Activated CD8-positive, alpha-beta memory T cell treated with anti-CD3 and anti-CD28 coated beads for 1 hour (primary cell): ENCODE data around the gene MED16.

Experiments
- DNase-seq, 2 donors: peaks; one replicate each; pipeline ENCODE4 v3.0.0-alpha.2; 2020; ENCODE audit warnings: low read depth in 1 of 2; ENCODE audit errors: extremely low read depth in 1 of 2

Gene MED16

DNA sequence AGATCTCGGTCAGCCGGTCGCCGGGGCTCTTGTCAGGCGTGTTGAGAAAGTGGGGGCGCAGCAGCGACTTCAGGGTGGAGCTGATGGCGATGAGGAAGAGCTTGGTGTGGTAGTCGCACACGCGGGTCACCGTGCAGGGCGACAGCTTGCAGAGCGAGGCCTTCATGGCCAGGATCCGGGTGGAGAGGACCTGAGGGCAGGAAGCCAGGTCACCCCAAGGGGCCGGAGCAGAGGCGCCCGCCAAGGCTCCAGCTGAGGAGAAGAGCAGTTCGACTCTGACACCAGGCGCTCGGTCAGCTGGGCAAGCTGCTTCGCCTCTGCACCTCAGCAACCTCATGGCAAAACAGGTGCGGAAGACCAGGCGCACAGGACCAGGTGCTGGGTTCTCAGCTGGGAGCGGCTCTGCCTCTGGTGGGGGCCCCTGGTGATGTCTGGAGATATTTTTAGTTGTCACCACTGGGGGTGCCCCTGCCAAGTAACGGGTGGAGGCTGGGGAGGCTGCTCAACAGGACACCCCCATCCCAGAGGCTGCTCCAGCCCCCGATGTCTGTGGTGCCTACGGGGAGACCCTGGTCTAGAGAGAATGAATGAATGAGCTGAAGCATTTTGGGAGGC is 17.6 kb downstream of the MED16 start:
- DNase-seq = no peak

DNA sequence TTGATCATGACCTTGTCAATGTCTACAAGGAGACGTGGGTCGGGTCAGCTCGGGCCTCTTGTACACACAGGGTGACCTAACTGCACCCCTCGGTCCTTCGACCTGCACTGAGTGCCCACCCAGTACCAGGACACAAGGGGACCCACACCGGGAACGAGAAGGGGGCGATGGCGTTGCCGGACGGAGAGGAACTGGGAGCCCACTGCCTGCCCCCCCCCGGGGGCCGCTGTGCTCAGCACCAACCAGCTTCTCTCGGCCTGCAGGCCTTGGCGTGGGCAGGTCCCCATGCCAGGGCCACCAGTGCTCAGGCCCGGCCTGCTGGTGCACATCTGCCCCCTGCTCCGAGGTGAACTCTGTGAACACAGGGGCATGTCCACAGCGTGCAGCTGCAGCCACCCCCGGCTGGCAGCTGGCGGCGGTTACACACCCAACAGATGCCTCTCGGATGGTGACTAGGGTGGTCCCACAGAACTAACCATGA is 19.4 kb downstream of the MED16 start:
- DNase-seq = no peak

DNA sequence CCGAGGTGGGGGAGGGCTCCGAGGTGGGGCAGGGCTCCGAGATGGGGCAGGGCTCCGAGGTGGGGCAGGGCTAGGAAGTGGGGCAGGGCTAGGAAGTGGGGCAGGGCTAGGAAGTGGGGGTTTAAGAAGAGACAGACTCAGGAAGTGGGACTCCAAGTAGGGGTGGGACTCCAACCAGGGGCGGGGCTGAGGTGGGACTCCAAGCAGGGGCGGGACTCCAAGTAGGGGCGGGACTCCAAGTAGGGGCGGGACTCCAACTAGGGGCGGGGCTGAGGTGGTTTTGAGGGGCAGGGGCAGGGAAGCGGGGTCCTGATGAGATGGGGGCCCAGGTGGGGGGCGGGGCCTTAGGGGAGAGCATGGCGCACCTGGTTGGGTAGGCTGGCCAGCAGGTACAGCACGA is 19.9 kb downstream of the MED16 start:
- peak; percentile 52 to 56 for DNase-seq

DNA sequence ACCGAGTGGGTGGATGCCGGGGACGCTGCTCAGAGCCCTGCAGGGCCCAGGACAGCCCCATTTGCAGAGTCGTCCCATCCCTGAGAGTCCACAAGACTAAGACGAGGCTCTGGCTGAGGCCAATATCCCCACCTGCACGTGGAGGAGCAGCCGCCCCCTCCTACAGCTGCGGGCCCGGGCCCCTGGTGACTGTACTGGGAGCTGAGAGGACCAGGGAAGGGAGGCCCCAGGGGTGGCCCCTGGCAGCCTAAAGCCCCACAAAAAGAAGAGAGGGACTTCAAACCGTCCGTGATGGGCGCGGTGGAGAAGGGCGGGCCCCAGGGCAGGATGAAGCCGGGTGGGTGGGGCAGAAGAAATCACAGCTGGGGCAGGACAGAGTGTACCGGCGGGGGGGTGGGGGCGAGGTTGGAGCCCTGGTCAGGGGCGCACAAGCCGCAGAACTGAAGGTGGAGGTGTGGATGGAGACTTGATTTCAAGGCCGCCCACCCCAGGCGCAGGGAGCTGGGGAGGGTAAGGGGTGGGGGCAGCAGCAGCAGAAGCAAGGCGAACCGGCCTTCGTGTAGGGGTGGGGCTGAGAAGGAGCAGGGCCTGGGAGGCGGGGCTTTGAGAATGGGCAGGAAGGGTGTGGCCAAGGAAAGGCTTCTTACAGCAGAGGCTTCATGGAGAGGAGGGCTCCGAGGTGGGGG is 20.6 kb downstream of the MED16 start:
- DNase-seq = peak; percentile 67 to 72

DNA sequence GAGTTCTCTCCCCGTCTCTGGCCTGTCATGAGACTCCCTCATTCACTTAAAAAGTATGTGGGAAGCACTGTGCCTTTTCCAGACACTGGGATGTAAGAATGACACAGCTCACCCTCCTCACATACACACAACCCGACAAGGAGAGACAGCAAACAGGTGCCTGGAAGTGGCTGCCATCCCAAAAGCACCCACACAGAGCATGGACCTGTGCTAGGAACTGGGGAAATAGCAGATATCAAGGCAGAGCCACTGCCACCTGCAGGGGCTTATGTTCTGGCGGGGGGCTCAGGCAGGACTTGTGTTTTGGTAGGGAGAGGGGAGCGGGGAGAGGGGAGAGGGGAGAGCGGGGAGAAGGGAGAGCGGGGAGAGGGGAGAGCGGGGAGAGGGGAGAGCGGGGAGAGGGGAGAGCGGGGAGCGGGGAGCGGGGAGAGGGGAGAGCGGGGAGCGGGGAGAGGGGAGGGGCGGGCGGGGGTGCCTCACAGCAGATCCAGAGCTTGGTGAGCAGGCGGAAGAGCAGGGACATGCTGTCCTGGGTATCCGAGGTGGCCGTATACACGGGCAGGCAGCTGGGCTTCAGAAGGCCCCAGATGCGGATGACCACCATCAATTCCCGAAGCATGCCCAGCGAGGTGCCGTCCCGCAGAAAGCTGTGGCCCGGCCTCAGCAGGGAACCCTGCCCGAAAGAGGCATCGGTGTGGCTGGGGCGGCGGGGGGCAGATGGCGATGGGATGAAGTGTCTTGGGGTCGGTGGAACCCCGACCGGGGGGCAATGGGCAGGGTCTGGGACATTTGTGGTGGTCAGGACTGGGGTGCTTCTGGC is 21.3 kb downstream of the MED16 start:
- DNase-seq = peak in 1 of 2 donors; percentile 28

DNA sequence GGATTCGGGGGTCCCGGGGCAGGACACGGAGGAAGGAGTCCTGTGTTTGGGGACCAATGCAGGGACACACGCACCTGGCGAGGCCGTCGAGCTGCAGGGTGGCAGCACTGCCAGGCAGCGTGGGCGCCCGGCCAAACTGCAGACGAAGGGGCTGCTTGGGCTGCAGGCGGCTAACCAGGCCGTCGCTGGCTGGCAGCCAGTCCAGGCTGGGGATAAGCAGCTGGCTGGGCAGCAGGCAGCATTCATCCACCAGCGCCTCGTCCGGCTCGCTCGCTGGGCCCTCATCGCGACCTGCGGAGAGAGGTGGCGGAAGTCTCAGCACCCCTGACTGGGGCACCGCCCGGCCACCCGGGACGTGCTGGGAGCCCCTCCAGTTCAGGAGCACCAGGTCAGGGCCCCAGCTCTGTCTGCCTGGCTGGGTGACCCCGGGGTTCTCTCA is 22.0 kb downstream of the MED16 start:
- no peak for DNase-seq

DNA sequence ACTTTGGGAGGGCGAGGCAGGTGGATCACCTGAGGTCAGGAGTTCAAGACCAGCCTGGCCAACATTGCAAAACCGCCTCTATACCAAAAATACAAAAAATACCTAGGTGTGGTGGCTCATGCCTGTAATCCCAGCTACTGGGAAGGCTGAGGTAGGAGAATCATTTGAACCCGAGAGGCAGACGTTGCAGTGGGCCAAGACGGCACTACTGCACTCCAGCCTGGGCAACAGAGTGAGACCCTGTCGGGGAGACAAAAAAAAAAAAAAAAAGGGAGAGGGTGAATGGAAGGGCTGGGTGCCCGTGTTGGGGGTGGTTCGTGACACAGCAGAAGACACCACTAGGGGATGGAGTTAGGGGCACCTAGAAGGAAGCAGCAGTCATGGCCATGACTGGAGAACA is 22.7 kb downstream of the MED16 start:
- no peak for DNase-seq

DNA sequence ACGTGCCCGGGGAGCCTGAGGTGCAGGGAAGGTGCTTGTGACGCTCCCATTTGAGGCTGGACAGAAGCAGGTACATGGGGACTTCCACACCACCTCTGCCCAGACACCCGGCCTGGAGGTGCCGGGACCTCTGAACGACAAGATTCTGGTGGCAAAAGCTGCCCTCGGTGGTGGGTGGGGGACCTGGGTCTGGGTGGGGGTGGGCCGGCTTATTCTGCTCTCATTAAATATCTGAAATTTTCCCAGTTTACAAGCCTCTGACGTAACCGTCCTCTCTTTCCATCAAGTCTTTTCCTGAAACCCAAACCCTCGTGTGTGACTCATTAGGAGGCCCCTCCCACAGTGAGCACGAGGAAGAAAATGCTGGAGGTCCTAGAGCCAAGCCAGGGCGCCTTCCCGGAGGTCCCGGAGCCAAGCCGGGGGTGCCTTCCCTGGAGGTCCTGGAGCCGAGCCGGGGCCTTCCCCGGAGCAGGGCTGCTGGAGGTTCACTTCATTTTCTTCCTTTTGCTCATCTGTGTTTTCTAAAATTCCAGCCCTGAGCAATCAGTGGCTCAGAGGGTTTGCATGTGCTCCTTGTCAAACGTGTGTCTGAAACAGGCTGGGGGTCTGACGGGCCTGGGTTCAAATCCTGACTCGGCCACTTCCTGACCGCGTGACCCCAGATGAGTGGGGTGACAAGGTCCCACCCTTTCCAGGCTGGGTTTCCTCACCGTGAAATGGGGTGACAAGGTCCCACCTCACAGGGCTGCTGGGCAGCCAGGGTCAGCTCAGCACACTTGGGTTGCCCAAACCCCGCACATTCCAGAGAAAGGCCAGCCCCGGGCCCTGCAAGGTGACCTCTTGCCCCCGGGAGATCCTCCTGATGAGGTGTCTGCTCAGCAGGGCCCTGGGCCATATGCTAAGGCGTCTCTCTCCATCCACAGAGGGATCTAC is 23.5 kb downstream of the MED16 start:
- no peak for DNase-seq

DNA sequence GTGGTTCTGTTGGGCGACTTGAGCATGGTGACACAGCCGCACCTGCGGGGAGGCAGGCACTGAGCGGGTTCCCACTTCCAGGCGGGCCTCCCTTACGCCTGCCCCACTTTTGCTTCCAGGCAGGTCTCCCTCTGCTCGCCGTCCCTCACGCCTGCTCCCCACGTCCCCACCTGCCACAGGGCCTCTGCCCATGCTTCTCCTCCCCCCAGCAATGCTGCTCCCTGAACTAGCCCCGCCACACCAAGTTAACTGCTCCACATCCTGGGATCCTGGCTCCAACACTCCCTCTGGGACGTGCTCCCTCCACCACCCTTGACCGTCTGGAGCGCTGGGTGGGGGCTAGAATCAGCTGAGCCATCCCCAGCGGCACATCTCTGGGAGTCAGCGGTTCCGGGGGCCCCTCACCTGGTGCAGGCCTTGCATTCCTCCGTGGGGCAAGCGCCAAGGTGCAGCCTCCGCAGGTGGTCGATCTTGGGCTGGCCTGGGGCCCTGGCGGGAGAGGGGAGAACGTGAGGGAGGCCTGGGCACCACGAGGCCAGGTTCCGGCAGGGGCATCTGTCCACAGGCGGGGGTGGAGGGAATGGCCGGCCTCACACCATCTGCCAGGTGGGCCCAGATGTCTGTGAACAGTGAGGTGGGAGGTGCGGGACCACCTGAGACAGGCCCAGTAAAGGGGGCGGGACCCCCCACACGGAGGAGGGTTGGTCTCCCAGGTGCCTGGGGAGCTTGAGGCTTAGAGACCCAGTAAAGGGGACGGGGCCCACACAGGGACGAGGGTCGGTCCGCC is 24.3 kb downstream of the MED16 start:
- no peak for DNase-seq

DNA sequence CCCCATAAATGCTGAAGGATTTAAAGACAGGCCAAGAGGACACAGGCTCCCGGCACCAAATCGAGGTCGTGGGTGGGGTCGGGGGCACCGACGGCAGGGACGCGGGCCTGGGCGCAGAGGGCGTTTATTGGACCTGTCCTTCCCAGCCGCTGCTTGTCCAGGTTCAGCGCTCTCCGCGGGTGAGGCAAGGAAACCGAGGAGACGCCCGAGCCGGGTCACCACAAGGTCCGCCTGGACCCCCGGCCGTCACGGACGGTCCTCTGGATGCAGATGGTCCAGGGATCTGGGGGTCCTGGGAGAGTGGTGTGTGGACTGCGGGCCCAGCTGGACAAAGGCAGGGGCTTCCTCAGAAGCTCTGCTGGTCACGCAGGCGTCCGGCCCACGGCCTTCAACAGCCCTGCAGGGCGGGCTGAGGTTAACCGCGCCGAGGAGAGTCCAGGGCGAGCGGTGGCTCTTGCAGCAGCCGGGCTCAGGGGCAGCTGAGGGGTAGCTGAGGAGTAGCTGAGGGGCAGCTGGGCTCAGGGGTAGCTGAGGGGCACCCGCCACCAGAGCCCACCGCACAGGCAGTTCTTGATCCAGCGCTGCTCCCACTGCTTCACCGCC is 25.0 kb downstream of the MED16 start:
- DNase-seq = no peak

DNA sequence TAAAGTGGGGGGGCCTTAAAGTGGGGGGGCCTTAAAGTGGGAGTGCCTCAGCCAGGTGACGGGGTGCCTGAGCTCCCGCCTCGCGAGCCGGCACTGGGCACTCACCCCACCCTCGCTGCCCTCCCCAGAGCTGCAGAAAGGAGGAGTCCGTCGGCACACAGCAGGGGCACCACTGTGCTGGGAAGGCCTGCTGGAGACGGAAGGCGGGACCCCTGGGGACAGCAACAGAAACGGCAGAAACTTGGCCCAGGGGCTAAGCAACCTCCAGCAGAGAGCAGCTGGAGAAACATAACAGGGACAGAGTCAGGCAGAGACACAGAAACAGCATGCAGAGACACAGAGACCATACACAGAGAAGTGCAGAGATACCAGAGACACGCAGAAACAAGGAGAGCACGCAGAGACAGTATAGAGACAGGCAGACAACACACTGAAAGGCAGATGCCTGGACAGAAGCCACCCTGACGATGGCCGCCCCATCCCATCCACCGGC is 25.6 kb downstream of the MED16 start:
- no peak for DNase-seq

DNA sequence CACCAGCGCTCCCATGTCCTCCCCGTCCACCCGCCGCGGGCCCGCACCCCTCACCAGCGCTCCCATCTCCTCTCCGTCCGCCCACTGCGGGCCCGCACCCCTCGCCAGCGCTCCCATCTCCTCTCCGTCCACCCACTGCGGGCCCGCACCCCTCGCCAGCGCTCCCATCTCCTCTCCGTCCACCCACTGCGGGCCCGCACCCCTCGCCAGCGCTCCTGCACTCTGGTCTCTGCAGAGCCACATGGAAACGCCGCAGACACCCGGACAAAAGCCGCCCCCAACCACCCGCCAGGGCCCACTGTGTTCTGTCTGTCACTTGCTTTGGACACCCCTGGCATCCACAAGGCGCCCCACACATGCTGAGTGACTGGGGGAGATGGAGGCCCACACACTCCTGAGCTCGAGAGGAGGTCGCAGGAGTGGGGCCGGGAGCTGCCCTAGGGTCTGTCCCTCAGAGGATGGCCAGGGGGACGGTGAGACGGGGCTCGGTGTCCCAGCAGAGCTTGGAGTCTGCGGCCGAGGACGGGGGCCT is 26.2 kb downstream of the MED16 start:
- no peak for DNase-seq

DNA sequence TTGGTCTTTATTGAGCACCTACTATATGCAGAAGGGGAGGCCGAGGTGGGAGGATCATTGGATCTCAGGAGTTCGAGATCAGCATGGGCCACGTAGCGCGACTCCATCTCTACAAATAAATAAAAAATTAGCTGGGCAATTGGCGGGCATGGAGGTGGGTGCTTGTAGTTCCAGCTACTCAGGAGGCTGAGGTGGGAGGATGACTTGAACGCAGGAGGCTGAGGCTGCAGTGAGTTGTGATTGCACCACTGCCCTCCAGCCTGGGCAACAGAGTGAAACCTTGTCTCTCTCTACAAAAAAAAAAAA is 29.7 kb downstream of the MED16 start:
- no peak for DNase-seq

DNA sequence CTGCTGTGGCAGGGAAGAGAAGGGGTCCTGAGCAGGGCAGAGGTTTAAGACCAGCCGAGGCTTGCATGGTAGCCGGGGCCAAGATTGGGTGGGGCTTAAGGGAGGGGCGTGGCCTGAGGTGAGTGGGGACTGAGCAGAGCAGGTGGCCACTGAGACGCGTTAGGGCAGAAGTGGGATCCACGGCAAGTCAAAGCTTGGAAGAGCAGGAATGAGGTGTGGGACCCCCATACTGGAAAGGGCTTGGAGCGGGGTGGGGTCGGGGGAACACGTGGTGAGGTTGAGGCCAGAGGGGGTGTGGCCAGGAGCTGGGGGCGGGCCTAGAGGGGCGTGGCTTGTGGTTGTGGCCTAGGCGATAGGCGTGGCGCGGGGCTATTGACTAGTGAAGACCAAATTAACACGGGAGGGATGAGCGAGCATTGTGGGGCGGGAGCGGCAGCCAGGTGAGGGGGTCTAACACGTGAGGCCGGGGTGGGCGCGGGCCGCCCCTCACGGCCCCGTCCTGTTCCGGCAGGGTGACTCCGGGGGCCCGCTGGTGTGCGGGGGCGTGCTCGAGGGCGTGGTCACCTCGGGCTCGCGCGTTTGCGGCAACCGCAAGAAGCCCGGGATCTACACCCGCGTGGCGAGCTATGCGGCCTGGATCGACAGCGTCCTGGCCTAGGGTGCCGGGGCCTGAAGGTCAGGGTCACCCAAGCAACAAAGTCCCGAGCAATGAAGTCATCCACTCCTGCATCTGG is 30.2 kb downstream of the MED16 start:
- DNase-seq = peak; percentile 49 to 70

DNA sequence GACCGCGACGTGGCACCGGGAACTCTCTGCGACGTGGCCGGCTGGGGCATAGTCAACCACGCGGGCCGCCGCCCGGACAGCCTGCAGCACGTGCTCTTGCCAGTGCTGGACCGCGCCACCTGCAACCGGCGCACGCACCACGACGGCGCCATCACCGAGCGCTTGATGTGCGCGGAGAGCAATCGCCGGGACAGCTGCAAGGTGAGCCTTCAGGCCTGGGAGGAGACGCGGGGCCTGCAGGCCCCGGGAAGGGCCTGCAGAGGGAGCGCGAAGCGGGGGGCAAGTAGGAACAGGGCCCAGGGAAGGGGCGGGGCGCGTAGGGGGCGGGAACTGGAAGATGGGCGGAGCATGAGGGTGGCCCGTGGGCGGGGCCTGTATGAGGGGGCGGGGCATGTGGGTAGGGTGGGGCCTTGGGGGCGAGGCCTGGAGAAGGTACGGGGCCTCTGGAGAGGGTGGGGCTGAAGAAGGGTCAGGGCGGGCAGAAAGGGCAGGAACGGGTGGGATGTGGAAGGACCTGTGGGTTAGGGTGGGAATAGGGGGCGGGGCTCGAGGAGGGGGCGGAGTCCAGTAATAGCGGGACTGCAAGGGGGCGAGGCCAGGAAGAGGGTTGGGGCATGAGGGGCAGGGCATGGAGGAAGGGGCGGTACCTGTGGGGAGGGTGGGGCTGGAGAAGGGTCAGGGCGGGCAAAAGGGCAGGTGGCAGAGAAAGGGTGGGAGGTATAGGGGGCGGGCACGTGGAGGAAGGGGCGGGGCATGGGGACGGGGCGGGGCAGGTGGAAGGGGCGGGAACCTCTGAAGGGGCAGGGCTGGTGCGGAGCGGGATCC is 31.0 kb downstream of the MED16 start:
- DNase-seq = peak; percentile 35 to 62

DNA sequence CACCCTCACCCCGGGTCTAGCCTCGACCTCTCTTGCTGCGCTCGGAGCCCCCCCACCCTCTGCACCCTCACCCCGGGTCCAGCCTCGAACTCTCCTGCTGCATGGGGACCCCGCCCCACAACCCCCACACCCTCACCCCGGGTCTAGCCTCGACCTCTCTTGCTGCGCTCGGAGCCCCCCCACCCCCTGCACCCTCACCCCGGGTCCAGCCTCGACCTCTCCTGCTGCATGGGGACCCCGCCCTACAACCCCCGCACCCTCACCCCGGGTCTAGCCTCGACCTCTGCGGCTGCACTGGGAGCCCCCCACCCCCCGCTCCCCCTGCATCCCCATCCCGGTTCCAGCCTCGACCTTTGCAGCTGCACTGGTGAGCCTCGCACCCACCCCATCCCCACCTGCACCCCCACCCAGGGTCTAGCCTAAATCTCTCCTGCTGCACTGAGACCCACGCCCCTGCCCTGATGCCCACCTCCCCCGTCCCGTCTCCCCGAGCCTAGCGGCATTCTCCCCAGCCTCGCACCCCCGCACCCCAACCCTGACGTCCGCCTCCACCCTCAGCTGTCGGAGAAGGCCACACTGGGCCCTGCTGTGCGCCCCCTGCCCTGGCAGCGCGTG is 31.7 kb downstream of the MED16 start:
- no peak for DNase-seq
